ENCODE data around the gene LINGO1.

DNA sequence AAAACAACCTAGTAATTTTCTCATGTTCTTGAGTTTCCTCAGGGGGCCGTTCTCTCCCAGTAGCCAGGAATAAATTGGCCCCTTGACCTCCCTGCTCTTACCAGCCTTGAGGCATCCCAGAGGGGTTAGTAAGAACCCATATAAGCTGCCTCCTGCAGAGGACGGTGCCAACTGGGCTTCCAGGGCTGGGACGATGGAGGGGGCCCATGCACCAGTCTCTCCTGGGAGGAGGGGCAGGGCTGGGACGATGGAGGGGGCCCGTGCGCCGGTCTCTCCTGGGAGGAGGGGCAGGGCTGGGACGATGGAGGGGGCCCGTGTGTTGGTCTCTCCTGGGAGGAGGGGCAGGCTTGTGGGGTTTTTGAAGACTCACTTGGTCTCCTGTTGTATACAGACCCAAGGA lies 22.0 kb downstream of the LINGO1 start:
- TF ChIP-seq CTCF (IDR thresholded peaks at IDR 0.05) (no peak), POLR2A (IDR thresholded peaks at IDR 0.05) (no peak)

Data from adrenal gland (tissue), 5 donors.